ENCODE results near the gene NELFE.
"Not testable (repeated sequence)": the region's sequence is repeated elsewhere in the genome, so short reads cannot be mapped to it uniquely, and the experiment has no call there.

Gene NELFE

DNA sequence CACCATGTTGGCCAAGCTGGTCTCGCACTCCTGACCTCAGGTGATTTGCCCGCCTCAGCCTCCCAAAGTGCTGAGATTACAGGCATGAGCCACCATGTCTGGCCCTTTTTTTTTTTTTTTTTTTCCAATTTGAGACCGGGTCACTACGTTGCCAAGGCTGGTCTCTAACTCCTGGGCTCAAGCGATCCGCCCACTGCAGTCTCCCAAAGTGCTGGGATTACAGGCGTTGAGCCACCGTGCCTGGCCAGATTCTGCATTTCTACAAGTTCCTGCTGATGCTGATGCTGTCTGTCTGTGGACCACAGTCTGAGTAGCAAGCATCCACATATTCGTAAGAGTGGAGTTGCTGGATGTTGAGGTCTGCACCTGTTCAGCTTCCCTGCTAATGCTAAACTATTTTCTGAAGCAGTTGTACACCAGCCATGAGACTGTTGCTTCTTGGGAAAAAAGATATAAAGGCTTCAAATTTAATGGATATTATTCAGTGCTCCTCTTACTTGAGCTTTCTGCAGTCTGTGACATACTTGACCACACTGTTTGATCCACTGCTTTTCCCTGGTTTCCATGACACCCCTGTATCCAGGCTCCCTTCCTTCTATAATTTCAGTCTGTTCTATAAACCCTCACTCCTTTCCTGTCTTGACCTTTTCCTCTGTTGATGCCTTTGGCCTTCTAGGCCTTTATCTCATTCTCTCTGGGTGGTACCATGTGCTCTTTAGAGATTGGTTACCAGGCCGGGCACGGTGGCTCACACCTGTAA is 46.8 kb downstream of the NELFE start:
- Histone ChIP-seq H2AFZ (ENCODE audit: low read depth, low read length) (no peak overlapping the region), H3K9me3 (ENCODE audit: control insufficient read depth, low read length) (no peaks in the 10 kb centered on the region), H4K8ac (ENCODE audit: low read length) (no peak overlapping the region), H3K14ac (ENCODE audit: low read length in 2 of 2) (no peak overlapping the region), H3K4me2 (ENCODE audit: low read length, poor library complexity, severe bottlenecking) (no peak overlapping the region), H3K4ac (ENCODE audit: low read depth in 1 of 2, low read length in 2 of 2) (no peak overlapping the region), H3K4me1 (ENCODE audit: control insufficient read depth, insufficient read depth, low read depth, low read length) (peaks cover 4% of the 10 kb centered on the region), H2BK120ac (ENCODE audit: low read depth, low read length) (no peak overlapping the region), H3K18ac (ENCODE audit: low read depth in 1 of 2, low read length in 2 of 2) (no peak overlapping the region), H2BK5ac (ENCODE audit: low read depth, low read length, poor library complexity, severe bottlenecking) (no peak overlapping the region), H3K9ac (ENCODE audit: low read length) (no peak overlapping the region), H3K23ac (ENCODE audit: low read length in 2 of 2) (no peak overlapping the region), H2BK15ac (ENCODE audit: low read depth, poor library complexity, severe bottlenecking) (no peak overlapping the region), H2BK12ac (ENCODE audit: low read length in 2 of 2) (no peak overlapping the region), H3K79me1 (replicated peaks; ENCODE audit: low read length, poor library complexity, severe bottlenecking) (no peaks in the 10 kb centered on the region), H3K4me3 (ENCODE audit: insufficient read depth in 1 of 2, low read depth in 1 of 2, low read length in 2 of 2) (no peak overlapping the region), H3K27me3 (ENCODE audit: control insufficient read depth in 1 of 2, insufficient read depth in 1 of 2, low read length in 2 of 2) (no peaks in the 10 kb centered on the region), H3K36me3 (ENCODE audit: control insufficient read depth in 1 of 2, insufficient read depth in 2 of 2, low read depth in 1 of 2, low read length in 2 of 2) (no peaks in the 10 kb centered on the region), H3K27ac (ENCODE audit: low read length, poor library complexity, severe bottlenecking) (no peak overlapping the region), H4K91ac (ENCODE audit: low read length) (no peak overlapping the region), H2AK5ac (ENCODE audit: low read length, severe bottlenecking) (no peak overlapping the region)
- WGBS, result 88% methylated on average over 11 of the region's 11 CpGs
- DNase-seq, result peak; percentile 33

DNA sequence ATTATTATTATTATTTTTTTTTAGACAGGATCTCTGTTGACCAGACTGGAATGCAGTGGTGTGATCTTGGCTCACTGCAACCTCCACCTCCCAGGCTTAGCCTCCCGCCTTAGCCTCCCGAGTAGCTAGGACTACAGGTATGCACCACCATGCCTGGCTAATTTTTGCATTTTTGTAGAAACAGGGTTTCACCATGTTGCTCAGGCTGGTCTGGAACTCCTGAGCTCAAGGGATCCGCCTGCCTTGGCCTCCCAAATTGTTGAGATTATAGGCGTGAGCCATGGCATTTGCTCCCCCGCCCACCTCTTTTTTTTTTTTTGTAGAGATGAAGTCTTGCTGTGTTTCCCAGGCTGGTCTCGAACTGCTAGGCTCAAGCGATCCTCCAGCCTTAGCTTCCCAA is 49.5 kb downstream of the NELFE start:
- WGBS, result 92% methylated on average over 7 of the region's 7 CpGs
- not testable (repeated sequence) for H3K4ac ChIP-seq (ENCODE audit: low read depth in 1 of 2, low read length in 2 of 2); H2BK15ac ChIP-seq (ENCODE audit: low read depth, poor library complexity, severe bottlenecking); H3K36me3 ChIP-seq (ENCODE audit: control insufficient read depth in 1 of 2, insufficient read depth in 2 of 2, low read depth in 1 of 2, low read length in 2 of 2); H2AK5ac ChIP-seq (ENCODE audit: low read length, severe bottlenecking); H2AFZ ChIP-seq (ENCODE audit: low read depth, low read length); DNase-seq; H4K91ac ChIP-seq (ENCODE audit: low read length); H3K4me3 ChIP-seq (ENCODE audit: insufficient read depth in 1 of 2, low read depth in 1 of 2, low read length in 2 of 2); H3K4me2 ChIP-seq (ENCODE audit: low read length, poor library complexity, severe bottlenecking); H2BK12ac ChIP-seq (ENCODE audit: low read length in 2 of 2); H3K14ac ChIP-seq (ENCODE audit: low read length in 2 of 2); H2BK120ac ChIP-seq (ENCODE audit: low read depth, low read length); H3K4me1 ChIP-seq (ENCODE audit: control insufficient read depth, insufficient read depth, low read depth, low read length); H2BK5ac ChIP-seq (ENCODE audit: low read depth, low read length, poor library complexity, severe bottlenecking); H3K9me3 ChIP-seq (ENCODE audit: control insufficient read depth, low read length); H4K8ac ChIP-seq (ENCODE audit: low read length); H3K18ac ChIP-seq (ENCODE audit: low read depth in 1 of 2, low read length in 2 of 2); H3K23ac ChIP-seq (ENCODE audit: low read length in 2 of 2); H3K79me1 ChIP-seq (replicated peaks; ENCODE audit: low read length, poor library complexity, severe bottlenecking); H3K27ac ChIP-seq (ENCODE audit: low read length, poor library complexity, severe bottlenecking)
- peaks cover 0 to 15% of the 10 kb centered on the region in 2 experiments for H3K27me3 ChIP-seq (ENCODE audit: control insufficient read depth in 1 of 2, insufficient read depth in 1 of 2, low read length in 2 of 2)
- peak overlapping the region; percentile 65 for H3K9ac ChIP-seq (ENCODE audit: low read length)

DNA sequence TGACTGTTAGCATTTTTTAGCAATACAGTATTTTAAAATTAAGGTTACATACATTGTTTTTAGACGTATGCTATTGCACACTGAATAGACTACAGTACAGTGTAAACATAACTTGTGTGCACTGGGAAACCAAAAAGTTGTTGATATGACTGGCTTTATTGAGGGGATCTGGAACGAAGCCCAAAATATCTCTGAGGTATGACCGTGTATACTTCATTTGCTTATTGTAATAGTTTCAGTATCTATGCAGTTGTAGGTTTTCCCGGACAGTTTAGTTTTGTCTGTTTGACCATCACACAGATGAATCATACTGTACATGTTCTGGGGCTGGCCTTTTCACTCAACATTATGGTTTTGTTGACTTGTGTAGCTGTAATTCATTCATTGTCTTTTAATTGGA is 50.0 kb downstream of the NELFE start:
- Histone ChIP-seq H3K23ac (ENCODE audit: low read length in 2 of 2) (no peak overlapping the region), H2BK15ac (ENCODE audit: low read depth, poor library complexity, severe bottlenecking) (no peak overlapping the region)

DNA sequence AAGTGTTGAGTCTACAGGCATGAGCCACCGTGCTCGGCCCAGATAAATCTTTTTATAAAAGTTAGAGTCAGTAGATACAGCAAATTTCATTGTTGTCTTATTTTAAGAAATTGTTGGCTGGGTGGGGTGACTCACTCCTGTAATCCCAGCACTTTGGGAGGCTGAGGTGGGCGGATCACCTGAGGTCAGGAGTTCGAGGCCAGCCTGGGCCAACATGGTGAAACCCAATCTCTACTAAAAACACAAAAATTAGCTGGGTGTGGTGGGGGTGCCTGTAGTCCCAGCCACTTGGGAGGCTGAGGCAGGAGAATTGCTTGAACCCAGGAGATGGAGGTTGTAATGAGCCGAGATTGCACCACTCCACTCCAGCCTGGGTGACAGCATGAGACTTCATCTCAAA is 50.5 kb downstream of the NELFE start:
- not testable (repeated sequence) for H4K91ac ChIP-seq (ENCODE audit: low read length); H3K4me1 ChIP-seq (ENCODE audit: control insufficient read depth, insufficient read depth, low read depth, low read length); H4K8ac ChIP-seq (ENCODE audit: low read length); H2BK5ac ChIP-seq (ENCODE audit: low read depth, low read length, poor library complexity, severe bottlenecking); DNase-seq; H3K27ac ChIP-seq (ENCODE audit: low read length, poor library complexity, severe bottlenecking); H2AFZ ChIP-seq (ENCODE audit: low read depth, low read length); H3K4ac ChIP-seq (ENCODE audit: low read depth in 1 of 2, low read length in 2 of 2); H3K23ac ChIP-seq (ENCODE audit: low read length in 2 of 2); H2BK12ac ChIP-seq (ENCODE audit: low read length in 2 of 2); H3K79me1 ChIP-seq (replicated peaks; ENCODE audit: low read length, poor library complexity, severe bottlenecking); H3K4me3 ChIP-seq (ENCODE audit: insufficient read depth in 1 of 2, low read depth in 1 of 2, low read length in 2 of 2); H2BK15ac ChIP-seq (ENCODE audit: low read depth, poor library complexity, severe bottlenecking); H2BK120ac ChIP-seq (ENCODE audit: low read depth, low read length); H2AK5ac ChIP-seq (ENCODE audit: low read length, severe bottlenecking); H3K9me3 ChIP-seq (ENCODE audit: control insufficient read depth, low read length); H3K4me2 ChIP-seq (ENCODE audit: low read length, poor library complexity, severe bottlenecking); H3K14ac ChIP-seq (ENCODE audit: low read length in 2 of 2); H3K36me3 ChIP-seq (ENCODE audit: control insufficient read depth in 1 of 2, insufficient read depth in 2 of 2, low read depth in 1 of 2, low read length in 2 of 2)
- WGBS, result 88% methylated on average over 3 of the region's 5 CpGs
- H3K9ac ChIP-seq (ENCODE audit: low read length), result peak overlapping the region; percentile 21
- peak overlapping the region in 1 of 2 experiments; percentile 21 for H3K18ac ChIP-seq (ENCODE audit: low read depth in 1 of 2, low read length in 2 of 2)
- H3K27me3 ChIP-seq (ENCODE audit: control insufficient read depth in 1 of 2, insufficient read depth in 1 of 2, low read length in 2 of 2), result peaks cover 0 to 15% of the 10 kb centered on the region in 2 experiments

More for the DNA sequence above, 50.0 kb downstream of the NELFE start:
- no peaks in the 10 kb centered on the region for H3K79me1 ChIP-seq (replicated peaks; ENCODE audit: low read length, poor library complexity, severe bottlenecking)
- 75% methylated on average over 4 of the region's 4 CpGs for WGBS
- no peak overlapping the region for H3K4ac ChIP-seq (ENCODE audit: low read depth in 1 of 2, low read length in 2 of 2)
- H4K8ac ChIP-seq (ENCODE audit: low read length), result no peak overlapping the region
- H3K4me1 ChIP-seq (ENCODE audit: control insufficient read depth, insufficient read depth, low read depth, low read length), result peaks cover 4% of the 10 kb centered on the region
- H3K27me3 ChIP-seq (ENCODE audit: control insufficient read depth in 1 of 2, insufficient read depth in 1 of 2, low read length in 2 of 2), result peaks cover 0 to 15% of the 10 kb centered on the region in 2 experiments
- H3K14ac ChIP-seq (ENCODE audit: low read length in 2 of 2), result no peak overlapping the region
- no peaks in the 10 kb centered on the region for H3K9me3 ChIP-seq (ENCODE audit: control insufficient read depth, low read length)
- H2BK5ac ChIP-seq (ENCODE audit: low read depth, low read length, poor library complexity, severe bottlenecking), result no peak overlapping the region
- no peak overlapping the region for H3K27ac ChIP-seq (ENCODE audit: low read length, poor library complexity, severe bottlenecking)
- no peak overlapping the region for H2BK120ac ChIP-seq (ENCODE audit: low read depth, low read length)
- H2AFZ ChIP-seq (ENCODE audit: low read depth, low read length), result no peak overlapping the region
- no peak overlapping the region for H2BK12ac ChIP-seq (ENCODE audit: low read length in 2 of 2)
- H3K9ac ChIP-seq (ENCODE audit: low read length), result peak overlapping the region; percentile 21
- H3K4me2 ChIP-seq (ENCODE audit: low read length, poor library complexity, severe bottlenecking), result no peak overlapping the region
- DNase-seq, result peak; percentile 76
- no peaks in the 10 kb centered on the region for H3K36me3 ChIP-seq (ENCODE audit: control insufficient read depth in 1 of 2, insufficient read depth in 2 of 2, low read depth in 1 of 2, low read length in 2 of 2)
- H4K91ac ChIP-seq (ENCODE audit: low read length), result no peak overlapping the region
- H3K18ac ChIP-seq (ENCODE audit: low read depth in 1 of 2, low read length in 2 of 2), result no peak overlapping the region
- H3K4me3 ChIP-seq (ENCODE audit: insufficient read depth in 1 of 2, low read depth in 1 of 2, low read length in 2 of 2), result no peak overlapping the region
- H2AK5ac ChIP-seq (ENCODE audit: low read length, severe bottlenecking), result no peak overlapping the region

Measured in mesenchymal stem cell (in vitro differentiated cells and primary cell).